Measurements from ENCODE around the gene ADRA2C.

Gene ADRA2C

DNA sequence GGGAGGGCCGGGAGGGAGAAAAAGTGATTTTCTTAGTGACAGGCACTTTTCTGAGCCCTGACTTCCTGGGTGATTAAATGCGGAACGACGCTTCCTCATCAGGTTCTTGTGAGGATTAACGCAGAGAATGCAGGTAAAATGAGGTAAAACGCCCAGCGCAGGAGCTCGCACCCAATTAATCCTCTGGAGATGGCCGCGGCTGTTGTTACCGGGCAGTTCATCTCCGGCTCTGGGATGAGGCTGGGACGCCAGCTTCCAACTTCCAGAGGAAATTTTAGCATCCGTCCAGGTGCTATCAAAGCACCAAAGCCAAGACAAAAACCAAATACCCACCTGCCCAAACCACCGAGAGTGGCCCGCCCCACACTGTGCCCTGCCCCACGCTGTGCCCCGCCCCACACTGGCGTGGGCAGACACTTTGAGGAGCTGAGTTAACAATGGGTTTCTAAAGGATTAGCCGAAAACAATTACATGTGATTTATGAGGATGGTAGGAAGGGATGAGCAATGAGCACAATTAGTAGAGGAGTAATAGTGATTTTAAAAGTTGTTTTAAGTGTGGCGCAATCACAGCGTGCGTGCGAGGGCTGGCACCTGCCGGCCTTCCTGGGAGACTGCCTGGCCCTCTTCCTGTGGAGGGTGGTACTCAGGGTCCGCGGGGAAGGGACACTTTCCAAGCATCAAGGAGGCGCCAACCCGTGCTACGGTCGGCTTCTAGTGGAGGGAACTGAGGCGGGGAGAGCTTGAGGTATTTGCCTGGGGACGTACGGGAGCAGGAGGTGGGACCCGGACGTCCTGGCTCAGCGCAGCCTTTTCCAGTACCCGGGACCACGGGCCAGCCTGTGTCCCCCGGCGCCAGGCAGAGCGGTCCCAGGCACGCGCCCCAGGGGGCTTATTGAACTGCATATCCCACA, 41.6 kb upstream of the ADRA2C start:
- Histone ChIP-seq H3K4me3 (ENCODE audit: low read length) (peak overlapping the region; percentile 55; the same call in 1 of the 2 replicates), H3K27me3 (ENCODE audit: insufficient read depth, low read length) (peaks cover 47% of the 10 kb centered on the region), H3K27ac (ENCODE audit: low read length) (no peak overlapping the region), H3K9me3 (ENCODE audit: insufficient read depth, low read depth, low read length) (no peaks in the 10 kb centered on the region), H3K36me3 (ENCODE audit: insufficient read depth, low read depth, low read length) (no peaks in the 10 kb centered on the region), H3K4me1 (ENCODE audit: insufficient read depth, low read length) (peaks cover 3% of the 10 kb centered on the region; the same call in 1 of the 2 replicates), H3K9ac (ENCODE audit: low read depth, low read length) (no peak overlapping the region)

DNA sequence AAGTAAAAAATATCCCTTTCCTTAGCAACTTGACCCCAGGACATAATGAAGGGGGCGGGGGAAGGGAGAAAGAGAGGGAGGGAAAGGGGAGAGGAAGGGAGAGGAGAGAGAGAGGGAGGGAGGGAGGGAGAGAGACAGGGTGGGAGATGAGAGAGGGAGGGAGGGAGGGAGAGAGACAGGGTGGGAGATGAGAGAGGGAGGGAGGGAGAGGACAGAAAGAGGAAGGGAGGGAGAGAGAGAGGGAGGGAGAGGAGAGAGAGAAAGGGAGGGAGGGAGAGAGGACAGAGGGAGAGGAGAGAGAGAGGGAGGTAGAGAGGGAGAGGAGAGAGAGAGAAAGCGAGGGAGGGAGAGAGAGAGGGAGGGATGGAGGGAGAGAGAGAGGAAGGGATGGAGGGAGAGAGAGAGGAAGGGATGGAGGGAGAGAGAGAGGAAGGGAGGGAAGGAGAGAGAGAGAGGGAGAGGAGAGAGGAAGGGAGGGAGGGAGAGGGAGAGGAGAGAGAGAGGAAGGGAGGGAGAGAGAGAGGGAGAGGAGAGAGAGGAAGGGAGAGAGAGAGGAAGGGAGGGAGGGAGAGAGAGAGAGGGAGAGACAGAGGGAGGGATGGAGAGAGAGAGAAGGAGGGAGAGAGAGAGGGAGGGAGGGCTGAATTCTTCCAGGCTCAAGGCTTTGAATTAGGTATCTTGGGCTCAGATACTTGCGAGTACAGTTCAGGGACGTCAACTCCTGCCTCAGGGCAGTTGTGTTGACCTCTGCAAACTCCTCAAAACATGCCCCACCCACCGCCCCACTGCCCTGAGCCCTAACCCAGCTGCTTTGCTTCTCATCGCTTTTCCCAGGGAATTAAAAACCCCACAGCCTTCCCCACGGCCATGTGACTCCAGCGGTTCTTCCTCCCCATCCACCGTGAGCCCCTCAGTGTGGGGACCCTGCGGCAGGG, 40.0 kb upstream of the ADRA2C start:
- Histone ChIP-seq H3K4me3 (ENCODE audit: low read length) (no peak overlapping the region), H3K9ac (ENCODE audit: low read depth, low read length) (no peak overlapping the region), H3K36me3 (ENCODE audit: insufficient read depth, low read depth, low read length) (no peaks in the 10 kb centered on the region), H3K27me3 (ENCODE audit: insufficient read depth, low read length) (peaks cover 47% of the 10 kb centered on the region), H3K4me1 (ENCODE audit: insufficient read depth, low read length) (peaks cover 3% of the 10 kb centered on the region; the same call in 1 of the 2 replicates), H3K9me3 (ENCODE audit: insufficient read depth, low read depth, low read length) (no peaks in the 10 kb centered on the region), H3K27ac (ENCODE audit: low read length) (no peak overlapping the region)

DNA sequence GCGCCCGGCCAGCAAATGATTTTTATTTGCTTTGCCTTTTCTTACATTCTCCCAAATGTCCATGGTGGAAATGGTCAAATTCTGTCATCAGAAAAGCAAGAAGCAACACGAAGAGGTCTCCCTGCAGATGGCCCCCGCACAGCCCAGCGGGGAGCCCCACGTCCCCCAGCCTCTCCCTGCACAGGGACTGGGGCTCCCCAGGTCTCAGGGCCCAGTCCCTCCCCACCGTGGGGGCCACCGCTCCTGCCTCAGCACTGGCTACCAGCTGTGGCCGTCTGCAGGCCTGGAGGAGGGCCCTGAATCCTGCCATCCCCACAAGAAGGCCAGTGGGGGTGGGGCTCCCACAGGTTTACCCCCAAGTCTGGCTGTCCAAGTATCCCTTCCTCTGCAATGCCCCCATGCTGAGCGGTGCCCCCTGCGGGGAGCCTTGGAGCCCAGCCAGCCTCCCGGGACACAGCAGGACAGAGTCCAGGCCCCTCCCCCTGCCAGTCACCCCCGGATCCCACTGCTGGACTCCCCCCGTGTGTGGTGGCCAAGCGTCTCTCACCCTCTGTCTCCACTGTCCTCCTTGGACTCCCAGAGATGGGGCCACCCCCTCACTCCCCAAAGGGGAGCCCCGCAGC, 38.2 kb upstream of the ADRA2C start:
- H3K9me3 ChIP-seq (ENCODE audit: insufficient read depth, low read depth, low read length): no peaks in the 10 kb centered on the region
- H3K9ac ChIP-seq (ENCODE audit: low read depth, low read length): no peak overlapping the region
- H3K4me3 ChIP-seq (ENCODE audit: low read length): no peak overlapping the region
- H3K36me3 ChIP-seq (ENCODE audit: insufficient read depth, low read depth, low read length): no peaks in the 10 kb centered on the region
- peaks cover 42% of the 10 kb centered on the region for H3K27me3 ChIP-seq (ENCODE audit: insufficient read depth, low read length)
- peaks cover 7% of the 10 kb centered on the region; the same call in 1 of the 2 replicates for H3K4me1 ChIP-seq (ENCODE audit: insufficient read depth, low read length)
- no peak overlapping the region for H3K27ac ChIP-seq (ENCODE audit: low read length)

DNA sequence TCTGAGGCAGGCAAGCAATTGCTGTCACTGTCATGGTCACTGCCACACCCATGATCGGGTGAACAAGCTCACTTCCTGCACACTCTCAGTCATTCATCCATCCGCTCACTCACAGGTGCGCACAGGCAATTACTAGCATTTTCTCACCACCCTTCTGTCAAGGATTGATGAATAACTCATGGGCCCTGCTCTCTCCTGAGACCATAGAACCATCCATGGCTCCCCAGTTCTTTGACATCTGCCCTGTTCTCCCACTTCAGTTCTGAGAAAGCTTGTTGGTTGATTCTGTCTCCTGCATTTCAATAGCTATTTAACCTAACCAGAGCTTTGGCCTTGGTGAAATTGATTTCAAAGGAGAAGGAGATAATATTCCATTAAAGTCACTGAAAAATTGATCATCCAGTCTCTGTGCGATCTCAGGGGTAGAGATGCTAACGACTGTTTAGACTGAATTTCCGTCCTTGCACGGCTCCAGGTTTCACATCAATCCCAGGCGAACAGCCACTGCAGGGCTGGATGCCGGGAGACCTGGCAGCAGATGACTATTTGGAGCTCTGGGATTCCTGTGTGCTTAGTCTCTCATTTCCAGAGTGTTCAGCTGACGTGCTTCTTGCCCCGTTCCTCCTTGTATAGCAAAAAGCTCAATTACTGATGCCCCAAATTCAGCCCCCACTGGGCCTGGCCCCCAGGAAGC, 36.9 kb upstream of the ADRA2C start:
- Histone ChIP-seq H3K27ac (ENCODE audit: low read length) (no peak overlapping the region), H3K27me3 (ENCODE audit: insufficient read depth, low read length) (peaks cover 29% of the 10 kb centered on the region), H3K36me3 (ENCODE audit: insufficient read depth, low read depth, low read length) (no peaks in the 10 kb centered on the region), H3K4me3 (ENCODE audit: low read length) (no peak overlapping the region), H3K9ac (ENCODE audit: low read depth, low read length) (no peak overlapping the region), H3K9me3 (ENCODE audit: insufficient read depth, low read depth, low read length) (no peaks in the 10 kb centered on the region), H3K4me1 (ENCODE audit: insufficient read depth, low read length) (peaks cover 4% of the 10 kb centered on the region; the same call in 1 of the 2 replicates)

DNA sequence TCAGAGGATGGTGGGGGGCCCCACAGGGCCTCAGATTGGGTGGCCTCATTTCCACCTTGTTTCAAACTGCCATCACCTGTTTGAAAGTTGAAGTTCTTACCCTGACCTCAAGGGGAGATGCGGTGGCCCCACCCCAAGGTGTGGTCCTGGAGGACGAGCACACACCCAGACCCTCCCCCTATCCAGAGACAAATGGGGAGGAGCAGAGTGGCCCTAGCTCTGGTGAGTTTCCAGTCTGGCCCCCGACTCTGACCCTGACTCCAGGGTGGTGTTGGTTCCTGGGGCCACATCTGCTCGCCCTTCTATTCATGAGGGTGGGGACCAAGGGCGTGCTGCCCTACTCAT, 36.3 kb upstream of the ADRA2C start:
- H3K36me3 ChIP-seq (ENCODE audit: insufficient read depth, low read depth, low read length): no peaks in the 10 kb centered on the region
- H3K4me3 ChIP-seq (ENCODE audit: low read length): no peak overlapping the region
- H3K9me3 ChIP-seq (ENCODE audit: insufficient read depth, low read depth, low read length): no peaks in the 10 kb centered on the region
- H3K27me3 ChIP-seq (ENCODE audit: insufficient read depth, low read length): peaks cover 23% of the 10 kb centered on the region
- H3K27ac ChIP-seq (ENCODE audit: low read length): no peak overlapping the region
- peaks cover 4% of the 10 kb centered on the region; the same call in 1 of the 2 replicates for H3K4me1 ChIP-seq (ENCODE audit: insufficient read depth, low read length)
- H3K9ac ChIP-seq (ENCODE audit: low read depth, low read length): no peak overlapping the region

- Histone ChIP-seq H3K27me3 (ENCODE audit: insufficient read depth, low read length) (peaks cover 16% of the 10 kb centered on the region), H3K4me1 (ENCODE audit: insufficient read depth, low read length) (peaks cover 4% of the 10 kb centered on the region; the same call in 1 of the 2 replicates), H3K27ac (ENCODE audit: low read length) (no peak overlapping the region), H3K9ac (ENCODE audit: low read depth, low read length) (no peak overlapping the region), H3K9me3 (ENCODE audit: insufficient read depth, low read depth, low read length) (no peaks in the 10 kb centered on the region), H3K36me3 (ENCODE audit: insufficient read depth, low read depth, low read length) (no peaks in the 10 kb centered on the region), H3K4me3 (ENCODE audit: low read length) (no peak overlapping the region)
These were observed 35.6 kb upstream of the ADRA2C start for GRCh38 chr4:3730422-3731190.

- Histone ChIP-seq H3K4me1 (ENCODE audit: insufficient read depth, low read length) (peaks cover 4% of the 10 kb centered on the region; the same call in 1 of the 2 replicates), H3K9me3 (ENCODE audit: insufficient read depth, low read depth, low read length) (no peaks in the 10 kb centered on the region), H3K27me3 (ENCODE audit: insufficient read depth, low read length) (no peaks in the 10 kb centered on the region), H3K9ac (ENCODE audit: low read depth, low read length) (no peak overlapping the region), H3K4me3 (ENCODE audit: low read length) (no peak overlapping the region), H3K36me3 (ENCODE audit: insufficient read depth, low read depth, low read length) (no peaks in the 10 kb centered on the region), H3K27ac (ENCODE audit: low read length) (no peak overlapping the region)
These were observed 33.8 kb upstream of the ADRA2C start for GRCh38 chr4:3732076-3733028.

DNA sequence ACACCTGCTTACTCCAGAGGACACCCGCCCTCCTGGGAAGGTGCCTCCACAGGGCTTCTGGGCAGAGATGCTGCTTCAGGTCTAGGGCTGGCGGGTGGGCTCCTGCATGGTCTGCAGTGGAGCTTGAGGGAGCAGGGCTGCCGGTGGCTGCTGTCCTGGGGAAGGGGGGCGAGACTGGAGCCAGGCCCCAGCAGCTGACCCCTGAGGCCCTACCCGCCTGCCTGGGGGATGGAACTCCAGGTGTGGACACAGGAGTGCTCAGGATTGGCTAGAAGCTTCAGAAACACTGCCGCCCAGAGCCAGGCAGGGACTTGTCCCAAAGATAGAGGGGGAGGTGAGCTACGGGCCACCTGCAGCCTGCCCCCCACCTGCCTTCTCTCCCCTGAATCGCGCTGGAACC, 33.0 kb upstream of the ADRA2C start:
- no peak overlapping the region for H3K9ac ChIP-seq (ENCODE audit: low read depth, low read length)
- no peaks in the 10 kb centered on the region for H3K9me3 ChIP-seq (ENCODE audit: insufficient read depth, low read depth, low read length)
- H3K27ac ChIP-seq (ENCODE audit: low read length): no peak overlapping the region
- no peaks in the 10 kb centered on the region for H3K36me3 ChIP-seq (ENCODE audit: insufficient read depth, low read depth, low read length)
- H3K27me3 ChIP-seq (ENCODE audit: insufficient read depth, low read length): no peaks in the 10 kb centered on the region
- H3K4me1 ChIP-seq (ENCODE audit: insufficient read depth, low read length): peaks cover 4% of the 10 kb centered on the region; the same call in 1 of the 2 replicates
- no peak overlapping the region for H3K4me3 ChIP-seq (ENCODE audit: low read length)

GRCh38 chr4:3735196-3735595, 31.0 kb upstream of the ADRA2C start:
- Histone ChIP-seq H3K9ac (ENCODE audit: low read depth, low read length) (no peak overlapping the region), H3K4me1 (ENCODE audit: insufficient read depth, low read length) (peaks cover 4% of the 10 kb centered on the region; the same call in 1 of the 2 replicates), H3K27ac (ENCODE audit: low read length) (no peak overlapping the region), H3K9me3 (ENCODE audit: insufficient read depth, low read depth, low read length) (no peaks in the 10 kb centered on the region), H3K4me3 (ENCODE audit: low read length) (no peak overlapping the region), H3K27me3 (ENCODE audit: insufficient read depth, low read length) (no peaks in the 10 kb centered on the region), H3K36me3 (ENCODE audit: insufficient read depth, low read depth, low read length) (no peaks in the 10 kb centered on the region)

- Histone ChIP-seq H3K36me3 (ENCODE audit: insufficient read depth, low read depth, low read length) (no peaks in the 10 kb centered on the region), H3K27me3 (ENCODE audit: insufficient read depth, low read length) (no peaks in the 10 kb centered on the region), H3K9me3 (ENCODE audit: insufficient read depth, low read depth, low read length) (no peaks in the 10 kb centered on the region), H3K4me3 (ENCODE audit: low read length) (no peak overlapping the region), H3K4me1 (ENCODE audit: insufficient read depth, low read length) (peaks cover 4% of the 10 kb centered on the region; the same call in 1 of the 2 replicates), H3K27ac (ENCODE audit: low read length) (no peak overlapping the region), H3K9ac (ENCODE audit: low read depth, low read length) (no peak overlapping the region)
These were observed 29.9 kb upstream of the ADRA2C start for GRCh38 chr4:3736290-3736689.

Measured in iPS-20b (cell line).